GM21825 (cell line): Measurements from ENCODE around the gene PLEKHG4B.
"Not testable (repeated sequence)": the region's sequence is repeated elsewhere in the genome, so short reads cannot be mapped to it uniquely, and the experiment has no call there.

ENCODE experiments used
- ATAC-seq: cut with Tn5 transposase; IDR thresholded peaks from one replicate; pipeline ENCODE4 v1.9.1; 2021; ENCODE audit warnings: mild to moderate bottlenecking, moderate library complexity; ENCODE audit not compliant: unreplicated experiment

Gene PLEKHG4B

DNA sequence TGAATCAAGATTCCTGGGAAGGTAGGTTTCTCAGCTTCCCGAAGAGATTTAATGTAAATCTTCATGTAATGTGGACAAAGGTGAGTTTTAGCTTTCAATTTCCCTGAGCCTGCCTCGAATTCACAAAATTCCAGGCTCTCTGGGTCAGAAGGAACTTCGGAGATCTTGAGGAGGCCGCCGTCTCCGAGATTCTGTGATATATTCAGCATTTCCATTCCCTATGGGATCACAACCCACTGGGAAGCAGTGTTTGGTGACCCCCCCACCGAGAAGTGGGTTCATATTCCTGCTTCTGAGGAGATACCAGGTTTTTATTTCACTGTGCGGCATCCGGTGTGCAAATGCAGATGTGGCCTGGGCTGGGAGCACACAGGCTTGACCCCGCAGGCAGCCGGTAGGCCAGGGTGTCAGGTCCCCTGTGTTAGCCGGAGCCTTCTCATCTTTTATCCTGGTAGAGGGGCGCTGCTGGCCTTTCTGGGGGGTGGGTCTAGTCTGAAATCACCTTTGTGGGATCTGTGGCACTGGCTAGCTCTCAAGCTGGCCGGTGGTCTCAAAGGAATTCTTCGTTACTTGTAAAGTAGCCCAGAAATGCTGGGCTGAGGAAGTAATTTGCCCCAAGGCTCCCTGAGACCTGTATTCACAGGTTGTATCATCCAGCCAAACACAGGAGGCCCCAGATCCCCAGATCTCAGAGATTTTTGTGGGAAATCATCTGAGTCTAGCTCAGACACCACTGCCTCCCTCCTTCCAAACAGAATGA, 1.4 kb downstream of the PLEKHG4B start:
- ATAC-seq = no peak

DNA sequence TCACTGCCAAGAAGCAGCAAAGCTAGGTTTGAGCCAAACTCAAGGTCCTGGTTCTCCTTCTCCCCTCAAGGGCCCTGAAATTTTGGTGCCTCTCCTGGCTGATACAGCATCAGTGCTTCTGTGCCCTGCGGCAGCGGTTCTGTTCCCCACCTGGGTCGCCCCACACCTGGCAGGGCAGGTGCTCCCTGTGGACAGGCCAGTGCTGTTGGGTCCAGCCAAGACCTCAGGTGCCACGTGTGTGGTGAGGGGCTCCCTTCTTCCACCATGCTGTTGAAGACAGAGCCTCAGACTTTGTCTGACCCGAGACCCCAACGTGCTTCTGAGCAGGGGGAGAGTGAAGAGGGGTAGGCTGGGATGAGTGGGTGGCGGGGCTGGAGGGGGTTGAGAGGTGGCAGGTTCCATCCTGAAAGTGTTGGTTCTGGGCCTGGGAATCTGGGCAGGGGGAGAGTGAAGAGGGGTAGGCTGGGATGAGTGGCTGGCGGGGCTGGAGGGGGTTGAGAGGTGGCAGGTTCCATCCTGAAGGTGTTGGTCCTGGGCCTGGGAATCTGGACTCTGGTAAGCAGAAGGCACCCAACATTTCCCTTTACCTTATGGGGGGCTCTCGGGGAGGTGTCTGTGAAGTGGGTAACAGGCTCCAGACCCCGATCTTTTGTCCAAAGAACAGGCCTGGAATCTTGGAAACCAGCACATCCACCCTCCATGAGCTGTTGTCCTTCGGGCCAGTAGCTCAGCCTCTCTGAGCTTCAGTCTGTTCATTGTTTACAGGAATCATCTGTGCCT, 2.3 kb downstream of the PLEKHG4B start:
- ATAC-seq = no peak

DNA sequence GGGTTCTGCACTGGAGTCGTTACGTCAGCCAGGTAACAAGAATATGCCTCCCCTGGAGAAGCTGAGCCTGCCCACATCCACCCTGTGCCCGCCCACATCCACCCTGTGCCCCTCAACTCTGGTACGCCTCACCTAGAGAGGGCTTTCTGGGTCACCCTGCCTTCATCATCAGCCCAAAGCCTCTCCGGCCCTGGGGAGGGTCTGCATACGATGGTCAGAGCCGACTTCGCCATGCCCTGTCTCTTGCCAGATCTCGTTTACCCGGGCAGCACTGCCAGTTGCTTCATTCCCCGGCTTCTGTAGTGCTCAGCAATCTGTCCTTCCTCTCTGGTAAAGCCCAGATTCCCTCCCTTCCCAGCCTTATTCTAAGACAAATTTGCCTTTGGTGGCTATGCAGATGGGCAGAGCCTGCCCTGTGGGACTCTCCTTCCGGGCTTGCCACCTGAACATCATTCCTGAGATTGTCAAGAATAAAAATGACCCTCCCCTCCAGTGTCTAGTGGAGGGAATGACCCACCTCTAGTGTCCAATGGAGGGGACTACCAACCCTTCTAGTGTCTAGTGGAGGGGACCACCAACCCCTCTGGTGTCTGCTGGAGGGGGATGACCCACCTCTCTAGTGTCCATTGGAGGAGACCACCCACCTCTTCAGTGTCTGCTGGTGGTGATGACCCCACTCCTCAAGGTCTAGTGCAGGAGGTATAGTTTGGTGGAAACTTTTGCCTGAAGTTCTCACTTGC, 3.4 kb downstream of the PLEKHG4B start:
- no peak for ATAC-seq

DNA sequence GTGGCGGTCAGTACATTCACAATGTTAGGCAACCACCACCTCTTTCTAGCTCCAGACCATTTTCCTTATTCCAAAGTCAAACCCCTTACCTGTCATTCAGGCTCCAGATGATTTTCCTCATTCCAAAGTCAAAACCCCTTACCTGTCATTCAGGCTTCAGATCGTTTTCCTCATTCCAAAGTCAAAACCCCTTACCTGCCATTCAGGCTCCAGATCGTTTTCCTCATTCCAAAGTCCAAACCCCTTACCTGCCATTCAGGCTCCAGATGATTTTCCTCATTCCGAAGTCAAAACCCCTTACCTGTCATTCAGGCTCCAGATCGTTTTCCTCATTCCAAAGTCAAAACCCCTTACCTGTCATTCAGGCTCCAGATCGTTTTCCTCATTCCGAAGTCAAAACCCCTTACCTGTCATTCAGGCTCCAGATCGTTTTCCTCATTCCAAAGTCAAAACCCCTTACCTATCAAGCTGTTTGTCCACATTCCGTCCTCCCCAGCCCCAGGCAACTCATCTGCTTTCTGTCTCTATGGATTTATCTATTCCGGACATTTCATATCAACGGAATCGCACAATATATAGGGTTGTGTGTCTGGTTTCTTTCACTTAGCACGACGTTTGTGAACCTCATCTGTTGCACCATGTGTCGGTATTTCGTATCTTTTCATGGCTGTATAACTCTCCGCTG, 5.2 kb downstream of the PLEKHG4B start:
- ATAC-seq = no peak

DNA sequence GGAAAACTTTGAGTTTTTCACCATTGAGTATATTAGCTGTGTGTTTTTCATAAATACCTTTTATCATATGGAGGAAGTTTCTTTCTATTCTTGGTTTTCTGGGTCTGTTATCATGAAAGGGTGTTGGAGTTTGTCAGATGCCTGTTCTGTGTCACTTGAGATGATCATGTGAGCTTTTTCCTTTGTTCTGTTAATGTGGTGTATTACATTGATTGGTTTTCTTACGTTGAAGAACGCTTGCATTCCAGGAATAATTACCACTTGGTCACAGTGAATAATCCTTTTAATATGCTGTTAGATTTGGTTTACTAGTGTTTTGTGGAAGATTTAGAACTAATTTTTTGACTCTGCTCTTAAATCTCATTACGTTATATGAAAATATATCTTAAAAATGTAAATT, 7.8 kb downstream of the PLEKHG4B start:
- no peak for ATAC-seq

DNA sequence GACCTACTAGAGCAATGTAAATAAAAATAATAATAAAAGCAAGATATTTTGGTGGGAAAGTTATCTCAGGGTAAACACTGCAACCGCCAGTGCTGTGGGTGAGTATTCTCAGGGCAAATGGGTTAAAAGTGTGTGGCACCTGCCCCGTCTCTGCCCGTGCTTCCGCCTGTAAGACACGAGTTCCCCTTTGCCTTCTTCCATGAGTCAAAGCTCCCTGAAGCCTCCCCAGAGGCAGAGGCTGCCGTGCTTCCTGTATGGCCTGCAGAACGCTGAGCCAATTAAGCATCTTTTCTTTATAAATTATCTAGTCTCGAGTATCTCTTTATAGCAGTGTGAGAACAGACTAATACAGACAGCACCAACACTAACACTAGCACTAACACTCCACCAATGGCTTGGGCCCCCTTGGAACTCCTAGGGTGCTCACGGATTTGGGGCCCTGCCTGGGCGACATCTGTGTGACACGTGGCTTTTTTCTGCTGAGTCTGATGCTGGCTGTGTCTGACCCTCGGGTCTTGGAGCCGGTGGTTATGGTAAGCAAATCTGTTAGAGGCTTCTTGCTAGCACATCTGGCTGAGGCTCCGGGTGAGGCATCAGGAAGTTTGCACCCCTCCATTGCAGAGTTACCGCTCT, 10.6 kb downstream of the PLEKHG4B start:
- no peak for ATAC-seq

DNA sequence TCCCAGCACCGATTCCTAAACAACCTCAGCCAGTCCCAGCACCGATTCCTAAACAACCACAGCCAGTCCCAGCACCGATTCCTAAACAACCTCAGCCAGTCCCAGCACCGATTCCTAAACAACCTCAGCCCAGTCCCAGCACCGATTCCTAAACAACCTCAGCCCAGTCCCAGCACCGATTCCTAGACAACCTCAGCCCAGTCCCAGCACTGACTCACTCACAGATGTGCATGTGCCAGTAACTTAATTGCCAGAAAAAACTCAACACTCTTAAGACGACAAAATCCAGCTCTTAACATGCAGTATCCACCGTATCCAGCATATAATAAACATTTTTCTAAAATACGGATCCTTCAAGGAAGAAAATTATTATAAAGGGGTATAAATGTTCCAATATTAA, 12.1 kb downstream of the PLEKHG4B start:
- not testable (repeated sequence) for ATAC-seq

DNA sequence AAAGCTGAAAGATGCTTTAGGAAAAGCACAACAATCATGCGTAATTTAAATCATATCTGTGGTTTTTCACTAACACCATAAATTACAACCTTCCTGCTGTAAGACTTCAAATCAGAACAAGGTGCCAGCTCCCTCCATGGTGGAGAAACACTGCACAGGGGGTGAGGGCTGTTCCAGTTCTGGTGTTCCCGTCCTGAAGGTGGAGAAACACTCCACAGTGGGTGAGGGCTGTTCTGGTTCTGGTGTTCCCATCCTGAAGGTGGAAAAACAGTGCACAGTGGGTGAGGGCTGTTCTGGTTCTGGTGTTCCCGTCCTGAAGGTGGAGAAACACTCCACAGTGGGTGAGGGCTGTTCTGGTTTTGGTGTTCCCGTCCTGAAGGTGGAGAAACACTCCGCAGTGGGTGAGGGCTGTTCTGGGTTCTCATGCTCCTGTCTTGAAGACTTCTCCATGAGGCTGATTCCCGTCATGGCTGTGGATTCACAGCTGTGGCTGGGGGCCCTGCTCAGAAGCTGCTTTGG, 12.9 kb downstream of the PLEKHG4B start:
- ATAC-seq = no peak

DNA sequence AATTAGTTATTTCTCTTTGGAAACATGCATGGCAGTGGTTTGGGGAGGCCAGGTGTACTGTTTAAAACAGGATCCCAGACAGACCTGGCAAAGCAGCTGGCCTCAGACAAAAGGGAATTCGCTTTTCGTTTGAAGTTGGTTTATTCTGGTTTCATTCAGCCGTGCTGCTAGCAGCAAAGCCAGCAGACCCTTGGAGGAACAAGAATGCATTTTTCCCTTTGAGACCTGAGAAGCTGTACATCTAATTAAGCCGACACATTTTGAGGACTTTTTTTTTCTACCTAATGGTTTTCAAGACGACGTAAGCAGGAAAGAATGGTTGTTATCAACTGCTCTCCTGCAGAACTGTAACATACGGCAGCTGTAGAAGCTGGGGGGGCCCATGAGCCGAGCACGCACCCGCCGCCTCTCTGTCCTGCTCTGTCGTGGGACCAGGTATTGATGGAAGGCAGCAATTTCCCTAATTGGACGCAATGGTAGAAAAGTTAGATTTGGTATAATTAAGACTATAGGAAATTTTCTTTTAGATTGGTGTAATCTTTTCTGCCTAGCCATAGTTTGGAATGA, 13.6 kb downstream of the PLEKHG4B start:
- no peak for ATAC-seq

DNA sequence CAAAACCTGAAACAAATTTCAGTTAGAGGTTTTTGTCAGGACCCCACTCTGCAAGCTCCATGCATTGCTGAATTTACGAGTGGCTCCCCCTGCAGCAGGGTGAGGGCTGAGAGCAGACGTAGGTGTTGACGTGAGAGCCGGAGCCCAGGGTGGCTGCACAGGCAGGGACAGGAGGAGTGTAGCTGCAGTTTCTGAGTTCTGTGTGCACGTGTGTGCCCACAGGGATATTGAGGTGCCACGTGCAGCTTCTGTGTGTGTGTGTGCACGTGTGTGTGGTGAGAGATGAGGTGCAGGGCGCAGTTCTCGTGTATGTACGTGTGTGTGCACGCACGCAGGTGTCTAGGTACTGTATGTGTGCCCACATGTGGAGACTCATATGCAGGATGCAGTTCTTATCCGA, 14.6 kb downstream of the PLEKHG4B start:
- ATAC-seq = no peak

DNA sequence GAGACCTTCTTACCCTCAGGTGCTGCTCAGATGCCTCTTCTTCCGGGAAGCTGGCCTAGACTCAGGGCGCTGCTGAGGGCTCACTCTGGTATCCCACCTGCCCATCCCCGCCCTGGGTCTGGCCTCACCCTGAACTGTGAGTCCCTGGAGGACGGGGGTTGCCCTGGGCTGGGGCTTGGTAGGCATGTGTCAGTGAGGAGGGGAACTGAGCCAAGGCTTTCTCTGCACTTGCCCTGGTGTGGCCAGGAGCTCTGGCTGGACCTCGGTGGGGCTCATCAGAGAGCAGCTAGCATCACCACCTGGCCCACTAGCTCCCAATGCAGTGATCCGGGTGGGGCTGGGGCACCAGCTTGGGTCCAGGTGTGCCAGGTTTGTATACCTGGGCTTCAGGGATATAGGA, 15.6 kb downstream of the PLEKHG4B start:
- ATAC-seq = no peak

DNA sequence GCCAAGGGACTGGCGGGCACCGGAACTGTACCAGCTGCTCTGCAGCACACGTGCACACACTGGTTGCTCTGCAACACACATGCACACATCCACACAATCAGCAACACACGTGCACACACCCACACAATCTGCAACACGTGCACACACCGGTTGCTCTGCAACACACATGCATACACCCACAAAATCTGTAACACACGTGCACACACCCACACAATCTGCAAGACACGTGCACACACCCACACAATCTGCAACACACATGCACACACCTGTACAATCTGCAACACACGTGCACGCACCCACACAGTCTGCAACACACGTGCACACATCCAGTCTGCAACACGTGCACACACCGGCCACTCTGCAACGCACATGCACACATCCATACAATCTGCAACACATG, 17.9 kb downstream of the PLEKHG4B start:
- no peak for ATAC-seq

DNA sequence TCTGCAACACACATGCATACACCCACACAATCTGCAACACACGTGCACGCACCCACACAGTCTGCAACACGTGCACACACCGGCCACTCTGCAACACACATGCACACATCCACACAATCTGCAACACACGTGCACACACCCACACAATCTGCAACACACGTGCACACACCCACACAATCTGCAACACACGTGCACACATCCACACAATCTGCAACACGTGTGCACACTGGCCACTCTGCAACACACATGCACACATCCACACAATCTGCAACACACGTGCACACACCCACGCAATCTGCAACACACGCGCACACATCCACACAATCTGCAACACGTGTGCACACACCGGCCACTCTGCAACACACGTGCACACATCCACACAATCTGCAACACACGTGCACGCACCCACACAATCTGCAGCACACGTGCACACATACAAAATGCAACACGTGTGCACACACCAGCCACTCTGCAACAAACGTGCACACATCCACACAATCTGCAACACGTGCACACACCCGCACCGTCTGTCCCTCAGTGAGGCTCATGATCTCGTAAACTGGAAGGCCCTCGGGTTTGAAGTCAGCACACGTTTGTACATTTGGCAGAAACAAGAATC, 18.4 kb downstream of the PLEKHG4B start:
- no peak for ATAC-seq

DNA sequence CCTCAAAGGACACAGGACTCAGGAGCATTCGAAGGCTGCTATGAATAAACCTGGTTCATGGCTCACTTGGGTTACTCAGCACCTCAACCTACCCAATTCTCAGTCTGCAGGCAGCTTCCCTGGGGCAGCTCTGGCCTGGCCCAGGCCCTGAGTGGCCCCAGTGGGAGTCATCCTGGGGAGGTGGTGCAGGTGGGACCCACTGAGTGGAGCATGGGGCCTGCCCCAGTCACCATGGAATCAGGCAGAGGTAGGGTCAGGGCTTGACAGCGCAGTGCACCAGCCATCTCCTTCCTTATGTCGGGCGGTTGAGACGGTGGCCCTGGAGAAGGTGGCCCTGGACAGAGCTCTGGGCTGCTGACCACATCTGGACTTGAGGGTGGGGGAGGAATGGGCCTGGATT, 19.2 kb downstream of the PLEKHG4B start:
- no peak for ATAC-seq

DNA sequence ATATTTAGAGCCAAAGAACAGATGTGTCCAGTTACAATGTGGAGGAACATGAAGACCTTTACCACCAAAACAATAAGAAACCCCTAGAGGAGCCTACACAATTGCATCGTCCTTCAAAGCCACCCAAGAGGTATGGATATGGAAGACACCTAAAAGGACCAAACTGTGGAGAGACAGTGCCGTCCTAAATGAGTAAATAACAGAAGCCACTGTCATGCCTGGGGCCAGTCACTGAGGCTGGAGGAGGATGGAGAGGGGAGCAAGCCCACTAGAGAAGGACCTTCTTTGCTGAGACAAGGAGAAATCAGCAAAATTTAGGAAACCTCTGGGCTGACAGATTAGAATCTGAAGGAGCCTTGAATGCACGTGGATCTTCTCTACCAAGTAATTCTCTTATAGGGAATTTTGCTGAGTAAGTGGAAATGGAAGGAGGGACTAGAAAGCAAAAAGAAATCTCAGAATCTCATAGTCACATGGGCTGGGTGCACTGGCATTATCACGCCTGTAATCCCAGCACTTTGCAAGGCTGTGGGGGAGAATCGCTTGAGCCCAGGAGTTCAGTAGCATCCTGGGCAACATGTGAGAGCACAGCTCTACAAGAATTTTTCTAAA, 27.6 kb downstream of the PLEKHG4B start:
- ATAC-seq = no peak

DNA sequence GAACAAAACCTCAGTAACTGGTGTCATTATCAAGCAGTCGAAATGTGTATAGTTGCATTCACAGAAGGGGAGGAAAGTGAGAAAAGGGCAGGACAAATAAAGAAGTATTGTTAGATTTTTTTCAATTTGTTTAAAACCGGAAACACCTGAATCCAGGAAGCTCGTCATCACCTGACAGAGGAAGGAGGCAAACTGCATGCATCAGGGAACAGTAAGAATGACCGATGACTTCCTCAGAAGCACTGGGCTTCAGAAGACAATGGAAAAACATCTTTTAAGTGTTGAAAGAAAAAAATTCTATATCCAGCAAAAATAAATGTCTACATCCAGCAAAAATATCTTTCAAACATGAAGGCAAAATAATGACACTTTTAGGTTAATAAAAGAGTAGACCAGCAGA, 29.5 kb downstream of the PLEKHG4B start:
- ATAC-seq = no peak

DNA sequence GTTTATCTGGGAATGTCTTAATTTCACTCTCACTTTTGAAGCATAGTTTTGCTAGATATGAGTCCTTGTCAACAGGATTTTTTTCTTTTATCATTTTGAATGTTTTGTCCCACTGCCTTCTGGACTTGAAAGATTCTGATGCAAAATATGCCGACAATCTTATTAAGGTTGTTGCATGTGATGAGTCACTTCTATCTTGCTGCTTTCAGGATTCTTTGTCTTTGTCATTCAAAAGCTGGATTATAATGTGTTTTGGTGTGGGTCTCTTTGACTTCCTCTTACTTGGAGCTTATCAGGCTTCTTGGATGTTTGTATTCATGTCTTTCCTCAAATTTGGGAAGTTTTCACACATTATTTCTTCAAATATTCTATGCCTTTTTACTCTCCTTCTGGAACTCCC, 33.8 kb downstream of the PLEKHG4B start:
- no peak for ATAC-seq

DNA sequence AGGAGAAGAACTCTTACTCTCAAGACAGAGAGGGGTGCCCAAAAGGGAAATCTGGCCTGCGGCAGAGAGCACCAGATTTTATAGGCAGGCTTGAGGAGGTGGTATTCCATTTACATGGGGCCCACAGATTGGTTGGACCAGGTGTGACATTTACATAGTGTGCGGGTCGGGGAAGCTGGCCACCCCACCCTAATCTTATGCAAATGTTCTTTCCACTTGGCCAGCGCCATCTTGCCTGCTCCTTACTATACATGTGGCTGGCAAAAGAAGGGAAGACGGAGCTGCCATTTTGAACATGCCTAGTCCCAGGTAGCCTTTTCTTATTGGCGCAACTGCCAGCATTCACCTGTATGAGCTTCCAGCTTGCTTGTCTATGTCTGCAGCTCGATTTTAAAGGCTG, 34.8 kb downstream of the PLEKHG4B start:
- ATAC-seq = no peak

DNA sequence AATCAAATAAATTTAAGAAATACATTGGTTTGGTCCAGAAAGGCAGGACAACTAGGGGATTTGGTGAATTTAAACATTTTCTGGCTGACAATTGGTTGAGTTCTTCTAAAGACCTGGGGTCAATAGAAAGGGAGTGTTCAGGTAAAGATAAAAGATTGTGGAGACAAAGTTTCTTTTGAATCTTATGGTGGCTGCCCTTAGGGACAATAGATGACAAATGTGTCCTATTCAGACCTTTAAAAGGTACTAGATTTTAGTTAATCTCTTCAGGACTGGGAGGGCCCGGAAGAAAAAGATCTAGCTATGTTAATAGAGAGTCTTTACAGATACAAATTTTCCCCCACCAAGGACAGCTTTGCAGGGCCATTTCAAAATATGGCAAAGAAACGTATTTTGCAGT, 35.9 kb downstream of the PLEKHG4B start:
- ATAC-seq = no peak
